WI38 (cell line): ENCODE results near the gene HNRNPL.

Experiments used
- H3K4me3 ChIP-seq: 2 replicates; pipeline ENCODE4 v1.5.1; 2011; ENCODE audit warnings: low read depth, mild to moderate bottlenecking, control low read depth, low read length
- TF ChIP-seq, protein P1 (sequence below): IDR thresholded peaks from 2 replicates; pipeline ENCODE4 v1.5.1; 2012; ENCODE audit warnings: low read depth, mild to moderate bottlenecking, control low read depth, low read length

Gene HNRNPL

GRCh38 chr19:38841787-38842438 lies 7.9 kb downstream of the HNRNPL start:
- TF ChIP-seq, protein P1, sequence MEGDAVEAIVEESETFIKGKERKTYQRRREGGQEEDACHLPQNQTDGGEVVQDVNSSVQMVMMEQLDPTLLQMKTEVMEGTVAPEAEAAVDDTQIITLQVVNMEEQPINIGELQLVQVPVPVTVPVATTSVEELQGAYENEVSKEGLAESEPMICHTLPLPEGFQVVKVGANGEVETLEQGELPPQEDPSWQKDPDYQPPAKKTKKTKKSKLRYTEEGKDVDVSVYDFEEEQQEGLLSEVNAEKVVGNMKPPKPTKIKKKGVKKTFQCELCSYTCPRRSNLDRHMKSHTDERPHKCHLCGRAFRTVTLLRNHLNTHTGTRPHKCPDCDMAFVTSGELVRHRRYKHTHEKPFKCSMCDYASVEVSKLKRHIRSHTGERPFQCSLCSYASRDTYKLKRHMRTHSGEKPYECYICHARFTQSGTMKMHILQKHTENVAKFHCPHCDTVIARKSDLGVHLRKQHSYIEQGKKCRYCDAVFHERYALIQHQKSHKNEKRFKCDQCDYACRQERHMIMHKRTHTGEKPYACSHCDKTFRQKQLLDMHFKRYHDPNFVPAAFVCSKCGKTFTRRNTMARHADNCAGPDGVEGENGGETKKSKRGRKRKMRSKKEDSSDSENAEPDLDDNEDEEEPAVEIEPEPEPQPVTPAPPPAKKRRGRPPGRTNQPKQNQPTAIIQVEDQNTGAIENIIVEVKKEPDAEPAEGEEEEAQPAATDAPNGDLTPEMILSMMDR = no peak
- H3K4me3 ChIP-seq = no peak overlapping the region

GRCh38 chr19:38841180-38841766 lies 8.5 kb downstream of the HNRNPL start:
- TF ChIP-seq, protein P1 = no peak
- no peak overlapping the region for H3K4me3 ChIP-seq

- TF ChIP-seq, protein P1 = no peak
- H3K4me3 ChIP-seq = no peak overlapping the region
Measured at GRCh38 chr19:38840583-38840968, 9.2 kb downstream of the HNRNPL start.

DNA sequence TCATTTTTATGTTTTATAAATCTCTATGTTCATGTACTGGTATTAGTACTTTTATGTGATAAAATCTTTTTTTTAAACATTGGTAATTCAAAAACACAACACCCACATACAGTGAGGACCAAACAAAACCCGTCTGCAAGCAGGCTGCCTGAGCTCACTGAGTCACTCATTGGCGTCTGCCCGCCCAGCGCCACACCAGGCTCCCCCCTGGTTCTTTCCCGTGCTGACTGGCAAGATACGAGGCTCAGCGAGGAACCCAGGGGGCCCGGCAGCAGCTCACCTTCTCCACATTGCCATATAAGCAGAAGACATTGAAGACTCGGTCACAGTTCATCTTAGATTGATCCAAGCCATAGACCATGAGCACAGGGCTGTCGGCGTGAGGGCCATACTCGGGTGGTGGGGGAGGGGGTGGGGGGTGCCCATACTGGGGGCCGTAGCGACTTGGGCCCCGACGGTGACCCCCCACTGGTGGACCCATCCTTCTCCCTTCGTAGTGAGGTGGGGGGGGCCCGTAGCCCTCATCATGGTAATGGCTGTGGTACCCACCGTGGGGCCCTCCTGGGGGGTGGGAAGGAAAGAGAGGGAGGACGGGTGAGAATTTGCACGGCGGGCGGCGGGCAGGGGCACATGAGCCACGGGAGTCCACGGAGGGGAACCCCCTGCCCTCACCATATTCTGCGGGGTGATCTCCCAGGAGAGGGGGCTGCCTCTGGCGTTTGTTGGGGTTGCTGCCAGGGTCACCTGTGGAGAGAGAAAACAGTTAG lies 9.8 kb downstream of the HNRNPL start:
- TF ChIP-seq, protein P1 = no peak
- H3K4me3 ChIP-seq = no peak overlapping the region

DNA sequence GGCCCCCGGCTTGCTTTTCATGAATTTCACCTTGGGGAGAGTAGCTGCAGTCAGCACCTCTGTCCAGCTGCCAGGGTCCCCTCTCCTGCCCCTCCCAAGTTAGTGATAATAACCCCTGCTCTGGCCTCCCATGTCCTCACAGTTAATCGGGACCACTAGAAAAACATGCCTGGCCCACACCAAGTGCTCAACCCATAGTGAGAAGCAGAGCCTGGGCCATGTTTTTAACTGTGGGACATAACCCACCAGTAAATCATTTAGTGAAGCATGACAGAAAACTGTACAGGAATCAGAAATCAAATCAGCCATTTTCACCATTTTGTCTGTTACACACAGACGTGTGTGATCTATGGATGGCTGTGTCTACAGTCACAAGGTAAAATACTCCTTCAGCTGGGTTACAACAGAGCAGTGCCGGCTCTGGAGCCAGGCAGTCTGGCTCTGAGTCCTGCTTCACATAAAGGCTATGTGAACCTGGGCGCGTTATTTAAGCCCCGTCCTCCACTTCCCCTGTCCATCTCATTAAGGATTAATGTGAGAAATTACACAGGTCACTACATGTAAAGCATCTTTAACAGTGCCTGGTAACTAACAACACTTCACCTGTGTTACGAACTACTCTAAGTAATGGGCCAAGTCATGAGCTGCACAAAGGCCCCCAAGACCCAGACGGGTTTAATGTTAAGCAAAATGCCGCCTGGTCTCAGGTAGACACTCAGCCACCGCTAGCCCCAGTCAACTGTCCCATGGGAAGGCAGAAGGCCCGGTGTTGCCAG lies 10.6 kb downstream of the HNRNPL start:
- TF ChIP-seq, protein P1 = no peak
- no peak overlapping the region for H3K4me3 ChIP-seq

- H3K4me3 ChIP-seq = no peak overlapping the region
- TF ChIP-seq, protein P1 = no peak
Measured at GRCh38 chr19:38838208-38838985, 11.4 kb downstream of the HNRNPL start.
